GM21381 (cell line): Measurements from ENCODE around the gene CD6.
A peak's percentile ranks its signal among the peaks of the same experiment; 100 is the strongest.

Experiments
- ATAC-seq: cut with Tn5 transposase; IDR thresholded peaks from one replicate; pipeline ENCODE4 v1.9.1; 2021; ENCODE audit warnings: mild to moderate bottlenecking, moderate library complexity; ENCODE audit not compliant: unreplicated experiment

Gene CD6

GRCh38 chr11:61024938-61025820, 53.7 kb downstream of the CD6 start:
- ATAC-seq, result no peak

- no peak for ATAC-seq
Measured at GRCh38 chr11:61025821-61026120, 54.3 kb downstream of the CD6 start.

- no peak for ATAC-seq
Measured at GRCh38 chr11:61026121-61027031, 54.9 kb downstream of the CD6 start.

GRCh38 chr11:61027141-61027840, 55.8 kb downstream of the CD6 start:
- ATAC-seq, result no peak

- peak; percentile 62 for ATAC-seq
Measured at GRCh38 chr11:61028135-61028729, 56.8 kb downstream of the CD6 start.

- ATAC-seq, result no peak
Measured at GRCh38 chr11:61032824-61033223, 61.3 kb downstream of the CD6 start.

GRCh38 chr11:61033417-61033816, 61.9 kb downstream of the CD6 start:
- ATAC-seq, result no peak

- no peak for ATAC-seq
Measured at GRCh38 chr11:61034111-61034510, 62.6 kb downstream of the CD6 start.

GRCh38 chr11:61034704-61035525, 63.4 kb downstream of the CD6 start:
- no peak for ATAC-seq

GRCh38 chr11:61035526-61035835, 64.0 kb downstream of the CD6 start:
- ATAC-seq, result no peak

GRCh38 chr11:61037441-61038093, 66.1 kb downstream of the CD6 start:
- ATAC-seq, result no peak

- ATAC-seq, result no peak
Measured at GRCh38 chr11:61039916-61040315, 68.4 kb downstream of the CD6 start.

- no peak for ATAC-seq
Measured at GRCh38 chr11:61041755-61042518, 70.5 kb downstream of the CD6 start.

- ATAC-seq, result no peak
Measured at GRCh38 chr11:61042537-61042936, 71.1 kb downstream of the CD6 start.

- no peak for ATAC-seq
Measured at GRCh38 chr11:61042961-61043540, 71.6 kb downstream of the CD6 start.

GRCh38 chr11:61045271-61045670, 73.8 kb downstream of the CD6 start:
- no peak for ATAC-seq

GRCh38 chr11:61046833-61047232, 75.4 kb downstream of the CD6 start:
- ATAC-seq, result no peak

- no peak for ATAC-seq
Measured at GRCh38 chr11:61048368-61049062, 77.0 kb downstream of the CD6 start.
